GM21515 (cell line): ENCODE data around the gene IL17RE.
"Not testable (repeated sequence)": the region's sequence is repeated elsewhere in the genome, so short reads cannot be mapped to it uniquely, and the experiment has no call there.

Experiments
- ATAC-seq: cut with Tn5 transposase; IDR thresholded peaks from one replicate; pipeline ENCODE4 v1.9.1; 2021; ENCODE audit not compliant: unreplicated experiment

The IL17RE gene, protein sequence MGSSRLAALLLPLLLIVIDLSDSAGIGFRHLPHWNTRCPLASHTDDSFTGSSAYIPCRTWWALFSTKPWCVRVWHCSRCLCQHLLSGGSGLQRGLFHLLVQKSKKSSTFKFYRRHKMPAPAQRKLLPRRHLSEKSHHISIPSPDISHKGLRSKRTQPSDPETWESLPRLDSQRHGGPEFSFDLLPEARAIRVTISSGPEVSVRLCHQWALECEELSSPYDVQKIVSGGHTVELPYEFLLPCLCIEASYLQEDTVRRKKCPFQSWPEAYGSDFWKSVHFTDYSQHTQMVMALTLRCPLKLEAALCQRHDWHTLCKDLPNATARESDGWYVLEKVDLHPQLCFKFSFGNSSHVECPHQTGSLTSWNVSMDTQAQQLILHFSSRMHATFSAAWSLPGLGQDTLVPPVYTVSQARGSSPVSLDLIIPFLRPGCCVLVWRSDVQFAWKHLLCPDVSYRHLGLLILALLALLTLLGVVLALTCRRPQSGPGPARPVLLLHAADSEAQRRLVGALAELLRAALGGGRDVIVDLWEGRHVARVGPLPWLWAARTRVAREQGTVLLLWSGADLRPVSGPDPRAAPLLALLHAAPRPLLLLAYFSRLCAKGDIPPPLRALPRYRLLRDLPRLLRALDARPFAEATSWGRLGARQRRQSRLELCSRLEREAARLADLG

DNA sequence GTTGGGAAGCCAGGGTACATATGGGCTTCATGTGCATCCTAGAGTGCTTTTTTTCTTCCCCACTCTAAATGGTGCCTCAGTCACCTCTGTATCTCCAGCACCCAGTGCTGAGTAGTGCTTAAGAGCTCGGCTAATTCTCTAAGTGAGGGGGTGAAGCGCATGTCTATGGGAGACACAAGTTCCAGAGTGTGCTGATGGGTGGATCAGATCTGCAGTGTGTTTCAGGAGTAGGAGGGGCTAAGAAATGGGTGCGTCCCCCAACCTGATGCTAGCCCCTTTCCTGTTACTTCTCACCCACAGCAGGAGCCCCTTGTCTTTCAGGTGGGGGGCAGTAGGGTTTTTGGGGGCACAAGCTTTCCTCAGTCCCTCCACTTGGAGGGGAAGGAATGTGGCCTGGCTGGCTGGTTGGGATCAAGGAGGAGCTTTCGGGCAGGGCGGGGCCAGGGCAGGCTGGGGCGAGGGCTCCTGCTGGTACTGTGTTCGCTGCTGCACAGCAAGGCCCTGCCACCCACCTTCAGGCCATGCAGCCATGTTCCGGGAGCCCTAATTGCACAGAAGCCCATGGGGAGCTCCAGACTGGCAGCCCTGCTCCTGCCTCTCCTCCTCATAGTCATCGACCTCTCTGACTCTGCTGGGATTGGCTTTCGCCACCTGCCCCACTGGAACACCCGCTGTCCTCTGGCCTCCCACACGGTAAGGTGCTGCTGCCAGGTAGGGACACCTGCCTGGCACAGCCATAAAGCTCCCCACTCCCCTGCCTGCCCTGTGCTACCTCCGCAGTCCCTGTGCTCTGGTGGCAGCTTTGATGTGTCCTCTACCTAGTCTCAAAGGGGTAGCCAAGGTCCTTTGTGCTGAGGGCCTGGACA lies at the start of gene IL17RE:
IL17RE (plus strand) TSS at position 477 of the 866 bp plus-strand sequence; CDS start at position 562, 85 bp downstream.
- ATAC-seq, result no peak

DNA sequence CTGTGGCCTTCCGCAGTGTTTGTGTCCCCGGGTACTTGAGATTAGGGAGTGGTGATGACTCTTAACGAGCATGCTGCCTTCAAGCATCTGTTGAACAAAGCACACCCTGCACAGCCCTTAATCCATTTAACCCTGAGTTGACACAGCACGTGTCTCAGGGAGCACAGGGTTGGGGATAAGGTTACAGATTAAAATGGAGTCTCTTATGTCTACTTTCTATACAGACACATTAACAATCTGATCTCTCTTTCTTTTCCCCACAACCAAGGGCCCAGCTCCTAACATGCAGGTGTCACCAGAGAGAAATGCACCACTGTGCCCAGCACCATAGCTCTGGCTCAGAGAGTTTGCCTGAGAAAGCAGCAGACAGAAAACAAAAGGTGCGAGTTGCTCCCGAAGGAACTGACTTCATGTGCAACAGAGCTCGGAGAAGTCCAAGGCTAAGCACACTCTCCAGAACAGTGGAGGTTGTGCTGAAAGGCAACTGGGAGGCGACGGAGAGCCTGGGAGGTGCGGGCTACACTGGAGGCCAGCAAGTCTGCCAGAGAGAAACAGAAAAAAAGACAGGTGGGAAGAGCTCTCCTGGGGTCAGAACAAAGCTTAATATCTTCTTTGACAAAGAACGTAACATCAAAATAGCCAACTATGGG lies 48.2 kb upstream of the IL17RE start:
- ATAC-seq, result not testable (repeated sequence)

DNA sequence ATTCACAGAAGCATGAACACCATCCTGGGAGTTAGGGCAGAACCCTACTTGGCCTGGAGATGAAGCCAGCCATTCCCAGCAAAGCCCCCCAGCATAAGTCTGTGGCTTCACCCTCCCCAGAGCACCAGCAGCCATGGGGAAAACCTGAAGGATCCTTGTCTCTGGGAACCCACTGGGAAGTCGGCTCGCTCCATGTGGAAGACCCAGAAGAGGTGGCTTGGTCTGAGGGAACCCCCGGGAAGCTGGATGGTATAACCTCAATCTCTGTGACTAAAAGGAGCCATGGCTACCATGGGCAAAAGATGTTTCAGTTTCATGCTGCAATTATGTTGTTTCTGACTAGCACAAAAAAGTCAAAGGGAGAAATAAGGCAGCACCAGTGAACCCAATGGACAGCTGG lies 47.1 kb upstream of the IL17RE start:
- no peak for ATAC-seq

DNA sequence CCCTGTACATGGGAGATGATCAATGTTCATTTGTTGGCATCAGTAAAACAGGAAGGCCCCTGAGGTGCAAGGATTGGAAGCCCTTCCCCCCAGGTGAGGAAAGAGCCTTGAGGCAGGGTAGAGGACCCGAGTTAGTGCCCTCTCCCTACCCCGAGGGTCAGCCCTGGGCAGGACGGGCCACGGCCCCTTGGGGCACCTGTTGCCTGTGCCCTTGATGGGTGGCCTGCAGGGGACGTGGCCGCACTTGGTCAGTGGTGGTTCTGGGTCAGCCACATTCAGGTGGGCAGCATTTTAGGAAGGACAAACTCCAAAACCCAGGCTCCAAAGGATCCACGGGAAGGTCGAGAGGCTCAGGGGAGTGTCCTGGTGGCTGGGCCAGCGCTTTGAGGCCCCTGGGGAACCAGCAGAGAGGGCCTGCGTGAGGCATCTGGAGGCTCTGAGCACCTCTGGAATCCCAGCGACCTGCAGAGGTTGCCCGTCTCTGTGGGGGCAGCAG lies 43.1 kb upstream of the IL17RE start:
- no peak for ATAC-seq

DNA sequence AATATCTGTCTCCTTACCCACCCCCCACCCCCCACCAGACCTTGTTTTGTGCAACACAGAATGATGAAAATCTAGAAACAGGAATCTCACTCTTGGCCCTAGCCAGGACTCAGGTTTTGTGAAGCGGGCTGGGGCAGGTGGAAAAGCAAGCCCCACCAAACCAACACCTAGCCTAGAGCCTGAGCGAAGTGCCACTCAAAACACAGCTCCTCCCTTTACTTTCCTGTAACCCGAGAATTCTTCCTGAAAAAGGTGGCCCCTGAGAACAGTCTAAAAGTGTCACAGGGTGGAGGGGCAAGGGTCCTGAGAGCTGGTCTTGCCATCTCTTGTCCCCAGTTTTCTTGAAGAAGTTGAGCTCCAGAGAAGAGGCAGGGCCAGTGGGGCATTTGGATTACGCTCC lies 41.4 kb upstream of the IL17RE start:
- ATAC-seq, result no peak

DNA sequence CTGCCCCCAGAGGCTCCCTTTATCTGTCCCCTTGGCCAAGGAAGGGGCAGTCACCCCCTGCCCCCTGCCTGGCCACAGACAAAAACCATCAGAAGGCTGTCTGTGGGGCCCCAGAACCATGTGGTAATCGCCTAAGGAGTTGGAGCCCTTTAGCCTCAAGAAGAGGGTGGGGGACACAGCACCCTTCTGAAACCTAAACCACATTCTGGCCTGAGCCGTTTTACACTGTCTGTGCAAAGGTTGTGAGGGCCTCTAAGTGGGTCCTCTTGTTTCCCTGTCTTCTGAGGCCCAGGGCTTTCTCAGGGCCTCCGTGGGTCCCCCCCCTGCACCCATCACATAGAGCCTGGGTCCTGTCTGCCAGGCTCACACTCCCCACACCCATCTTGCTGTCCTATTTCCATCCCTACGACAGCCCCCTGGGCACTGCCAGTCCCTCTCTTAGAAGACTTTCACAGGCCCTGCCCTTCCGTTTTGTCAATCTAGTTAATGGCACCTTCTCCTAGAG lies 41.0 kb upstream of the IL17RE start:
- no peak for ATAC-seq

DNA sequence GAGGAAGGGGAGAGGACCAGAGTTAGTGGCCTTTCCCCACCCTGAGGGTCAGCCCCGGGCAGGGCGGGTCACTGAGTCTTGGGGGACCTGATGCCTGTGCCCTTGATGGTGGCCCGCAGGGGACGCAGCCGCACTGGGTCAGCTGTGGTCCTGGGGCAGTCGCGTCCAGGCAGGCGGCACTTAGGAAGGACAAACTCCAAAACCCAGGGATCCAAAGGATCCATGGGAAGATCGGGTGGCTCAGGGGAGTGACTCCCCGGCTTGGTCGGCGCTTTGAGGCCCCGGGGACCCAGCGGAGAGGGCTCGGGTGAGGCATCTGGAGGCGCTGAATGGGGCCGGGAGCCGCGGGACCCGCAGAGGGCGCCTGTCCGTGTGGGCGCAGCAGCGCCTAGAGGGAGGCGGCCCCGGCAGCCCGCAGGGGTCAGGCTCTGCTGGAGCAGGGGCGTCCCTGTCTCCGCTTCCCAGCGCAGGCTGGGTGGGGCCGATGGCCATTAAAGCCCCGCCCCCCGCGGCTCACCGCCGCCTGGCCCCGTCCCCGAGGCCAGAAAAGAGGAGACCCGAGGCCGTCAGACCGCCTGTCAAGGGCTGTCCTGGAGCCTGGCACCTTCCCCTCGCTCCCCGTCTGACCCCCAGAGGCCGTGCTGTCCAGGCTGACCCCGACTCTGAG lies 40.1 kb upstream of the IL17RE start:
- no peak for ATAC-seq

DNA sequence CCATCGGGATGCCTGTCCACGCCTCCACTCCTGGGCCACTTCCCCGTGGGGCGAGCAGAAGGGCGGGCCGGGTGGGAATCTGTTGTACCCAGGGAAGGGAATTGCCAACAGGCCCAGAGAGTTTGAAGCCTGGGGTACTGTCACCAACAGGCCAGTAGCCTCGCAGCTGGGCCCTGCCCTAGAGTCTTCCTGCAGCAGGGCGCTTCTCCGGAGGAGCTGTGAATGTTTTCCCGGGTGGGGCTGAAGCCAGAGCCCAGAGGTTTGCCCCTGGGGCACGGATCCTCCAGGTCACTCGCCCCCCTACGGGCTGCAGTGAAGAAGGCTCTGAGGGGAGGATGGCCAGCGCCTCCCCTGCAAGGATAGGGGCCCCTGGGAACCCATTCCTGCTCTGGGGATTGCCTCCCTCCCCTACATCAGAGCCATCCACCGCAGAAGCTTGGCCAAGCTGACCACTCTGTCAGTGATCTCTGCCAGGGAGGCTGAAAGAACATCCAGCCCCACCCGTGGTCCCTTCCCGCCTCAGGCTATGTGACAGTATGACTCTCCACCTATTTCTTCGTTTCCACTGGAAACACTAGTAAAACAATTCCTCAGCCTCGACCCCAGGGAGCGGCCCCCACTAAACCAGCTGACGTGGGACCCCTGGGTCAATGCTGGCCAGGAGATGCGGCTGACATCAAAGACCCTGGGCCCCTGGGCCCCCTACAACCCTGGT lies 39.4 kb upstream of the IL17RE start:
- ATAC-seq, result no peak

DNA sequence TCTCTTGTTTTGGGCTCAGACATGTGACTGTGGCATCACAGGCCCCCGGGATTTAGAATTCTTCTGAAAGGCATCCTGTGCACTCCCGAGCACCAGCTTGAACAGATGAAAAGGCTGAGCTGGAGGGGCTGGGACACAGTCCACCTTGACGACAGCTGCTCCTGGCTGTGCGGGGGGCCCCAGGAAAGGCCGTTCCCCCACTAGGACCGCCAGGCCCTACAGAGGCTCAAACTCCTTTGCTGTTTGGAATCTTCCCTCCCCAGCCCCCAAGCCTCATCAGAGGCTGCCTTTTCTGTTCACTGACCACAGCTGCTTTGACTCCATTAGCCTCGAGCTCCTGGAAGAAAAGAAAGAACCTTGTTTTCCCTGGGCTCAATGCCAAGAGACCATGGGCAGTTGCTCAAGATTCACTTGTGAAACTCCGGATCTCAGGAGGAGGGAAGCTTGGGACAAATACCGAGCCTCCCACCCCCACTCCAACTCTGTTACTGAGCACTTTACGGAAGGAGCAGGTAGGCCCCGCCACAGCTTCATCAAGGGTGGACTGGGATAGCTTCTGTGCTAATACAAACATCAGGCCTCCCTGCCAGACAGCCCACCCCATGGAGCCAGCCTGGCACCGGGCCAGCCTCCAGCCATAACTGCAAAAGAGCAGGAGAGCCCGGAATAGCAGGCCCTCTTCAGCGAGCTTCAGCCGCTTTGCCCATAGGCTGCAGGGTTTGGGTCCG lies 38.3 kb upstream of the IL17RE start:
- no peak for ATAC-seq

DNA sequence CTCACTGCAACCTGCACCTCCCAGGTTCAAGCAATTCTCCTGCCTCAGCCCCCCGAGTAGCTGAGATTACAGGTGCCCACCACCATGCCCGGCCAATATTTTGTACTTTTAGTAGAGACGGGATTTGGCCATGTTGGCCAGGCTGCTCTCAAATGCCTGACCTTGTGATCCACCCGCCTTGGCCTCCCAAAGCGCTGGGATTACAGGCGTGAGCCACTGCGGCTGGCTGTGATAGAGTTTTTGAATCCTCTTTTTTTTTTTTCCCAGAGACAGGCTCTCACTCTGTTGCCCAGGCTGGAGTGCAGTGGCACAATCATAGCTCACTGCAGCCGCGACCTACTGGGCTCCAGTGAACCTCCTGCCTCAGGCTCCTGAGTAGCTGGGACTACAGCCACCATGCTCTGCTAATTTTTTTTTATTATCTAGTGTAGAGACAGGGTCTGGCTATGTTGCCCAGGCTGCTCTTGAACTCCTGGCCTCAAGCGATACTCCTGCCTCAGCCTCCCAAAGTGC lies 37.5 kb upstream of the IL17RE start:
- ATAC-seq, result not testable (repeated sequence)

DNA sequence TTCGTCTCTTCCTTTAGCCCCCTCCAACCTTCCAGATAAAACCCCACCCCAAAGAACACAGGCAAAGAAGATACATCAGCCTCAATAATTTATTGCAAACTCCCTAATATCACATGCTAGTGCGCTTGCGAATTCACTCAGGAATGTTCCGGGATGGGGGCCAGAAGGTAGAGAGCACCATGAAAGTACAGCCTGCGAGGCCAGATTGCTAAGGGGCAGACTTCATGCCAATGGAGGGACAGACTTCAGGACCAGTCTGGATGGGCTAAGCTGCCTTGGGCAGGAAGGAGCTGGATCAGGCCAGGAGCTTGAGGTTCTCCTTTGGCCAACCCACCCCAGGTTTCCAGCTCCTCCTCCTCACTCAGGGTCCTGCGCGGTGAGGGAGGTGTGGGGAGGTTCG lies 36.0 kb upstream of the IL17RE start:
- no peak for ATAC-seq

DNA sequence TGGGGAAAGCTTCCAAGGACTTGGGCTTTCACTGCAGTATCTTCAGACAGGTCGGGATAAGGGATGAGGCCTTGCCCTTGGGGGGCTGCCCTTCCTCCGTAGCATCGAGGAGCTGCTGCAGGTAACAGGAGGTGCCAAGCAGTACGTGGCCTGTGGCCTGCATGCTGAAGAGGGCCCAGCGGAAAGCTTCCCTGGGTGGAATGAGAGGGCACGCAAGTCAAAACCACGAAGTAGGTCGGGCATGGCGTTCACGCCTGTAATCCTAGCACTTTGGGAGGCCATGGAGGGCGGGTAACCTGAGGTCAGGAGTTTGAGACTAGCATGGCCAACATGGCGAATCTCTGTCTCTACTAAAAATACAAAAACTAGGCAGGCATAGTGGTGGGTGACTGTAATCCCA lies 35.5 kb upstream of the IL17RE start:
- ATAC-seq, result no peak

DNA sequence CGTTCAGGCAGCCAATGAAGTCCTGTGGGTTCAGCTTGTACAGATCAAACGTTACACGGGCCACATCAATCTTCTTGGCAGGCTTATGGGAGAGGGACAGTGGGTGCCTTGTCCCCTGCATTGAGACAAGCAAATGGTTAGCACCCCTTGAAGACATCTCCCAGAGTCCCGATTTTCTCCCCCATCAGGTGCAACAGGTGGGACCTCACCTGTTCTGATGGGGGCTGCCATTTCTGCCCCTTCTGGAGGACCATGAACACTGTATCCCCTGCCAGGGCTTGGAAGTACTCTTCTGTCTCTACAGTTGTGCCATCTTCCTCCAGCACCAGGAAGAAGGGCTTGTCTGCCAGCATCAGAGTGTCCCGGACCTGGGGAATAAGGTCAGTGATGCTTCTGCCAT lies 32.7 kb upstream of the IL17RE start:
- no peak for ATAC-seq

DNA sequence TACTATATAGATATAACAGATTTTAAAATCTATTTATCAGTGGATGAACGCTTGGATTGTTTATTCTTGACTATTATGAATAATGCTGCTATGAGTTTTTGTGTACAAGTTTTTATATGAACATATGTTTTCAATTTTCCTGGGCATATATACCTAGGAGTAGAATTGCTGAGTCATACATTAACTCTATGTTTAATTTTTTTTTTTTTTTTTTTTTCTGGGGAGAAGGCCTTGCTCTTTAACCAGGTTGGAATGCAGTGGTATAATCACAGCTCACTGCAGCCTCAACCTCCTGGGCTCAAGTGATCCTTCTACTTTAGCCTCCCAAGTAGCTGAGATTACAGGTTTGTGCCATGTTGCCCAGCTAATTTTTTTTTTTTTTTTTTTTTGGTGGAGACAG lies 31.7 kb upstream of the IL17RE start:
- no peak for ATAC-seq

DNA sequence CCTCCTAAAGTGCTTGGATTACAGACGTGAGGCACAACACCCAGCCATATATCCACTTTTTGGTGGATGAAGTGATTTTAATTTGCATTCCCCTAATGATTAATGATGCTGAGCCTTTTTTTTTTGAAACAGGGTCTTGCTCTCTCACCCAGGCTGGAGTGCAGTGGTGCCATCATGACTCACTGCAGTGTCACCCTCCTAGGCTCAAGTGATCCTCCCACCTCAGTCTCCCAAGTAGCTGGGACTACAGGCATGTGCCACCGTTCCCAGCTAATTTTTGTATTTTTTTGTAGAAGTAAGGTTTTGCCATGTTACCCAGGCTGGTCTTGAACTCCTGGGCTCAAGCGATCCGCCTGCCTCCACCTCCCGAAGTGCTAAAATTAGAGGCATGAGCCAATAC lies 30.6 kb upstream of the IL17RE start:
- not testable (repeated sequence) for ATAC-seq

DNA sequence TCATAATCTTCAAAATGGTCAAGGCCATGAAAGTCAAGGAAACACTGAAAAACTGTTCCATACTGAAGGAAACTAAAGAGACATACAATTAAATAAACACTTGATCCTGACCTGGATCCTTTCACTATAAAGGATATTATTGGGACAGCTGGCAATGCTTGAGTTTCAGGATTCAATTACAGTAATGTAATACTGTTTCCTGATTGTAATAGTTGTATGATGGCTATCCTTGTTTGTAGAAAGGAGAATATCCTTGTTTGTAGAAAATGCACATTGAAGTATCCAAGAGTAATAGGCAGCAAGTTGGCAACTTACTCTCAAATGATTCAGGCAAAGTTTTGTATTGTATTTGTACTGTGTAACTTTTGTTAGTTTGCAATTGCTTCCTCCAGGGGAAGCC lies 27.2 kb upstream of the IL17RE start:
- no peak for ATAC-seq

DNA sequence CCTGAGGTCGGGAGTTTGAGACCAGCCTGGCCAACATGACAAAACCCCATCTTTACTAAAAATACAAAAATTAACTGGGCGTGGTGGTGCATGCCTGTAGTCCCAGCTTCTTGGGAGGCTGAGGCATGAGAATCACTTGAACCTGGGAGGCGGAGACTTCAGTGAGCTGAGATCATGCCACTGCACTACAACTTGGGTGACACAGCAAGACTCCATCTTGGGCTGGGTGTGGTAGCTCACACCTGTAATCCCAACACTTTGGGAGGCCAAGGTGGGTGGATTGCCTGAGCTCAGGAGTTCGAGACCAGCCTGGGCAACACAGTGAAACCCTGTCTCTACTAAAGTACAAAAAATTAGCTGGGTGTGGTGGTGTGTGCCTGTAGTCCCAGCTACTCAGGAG lies 26.4 kb upstream of the IL17RE start:
- not testable (repeated sequence) for ATAC-seq

DNA sequence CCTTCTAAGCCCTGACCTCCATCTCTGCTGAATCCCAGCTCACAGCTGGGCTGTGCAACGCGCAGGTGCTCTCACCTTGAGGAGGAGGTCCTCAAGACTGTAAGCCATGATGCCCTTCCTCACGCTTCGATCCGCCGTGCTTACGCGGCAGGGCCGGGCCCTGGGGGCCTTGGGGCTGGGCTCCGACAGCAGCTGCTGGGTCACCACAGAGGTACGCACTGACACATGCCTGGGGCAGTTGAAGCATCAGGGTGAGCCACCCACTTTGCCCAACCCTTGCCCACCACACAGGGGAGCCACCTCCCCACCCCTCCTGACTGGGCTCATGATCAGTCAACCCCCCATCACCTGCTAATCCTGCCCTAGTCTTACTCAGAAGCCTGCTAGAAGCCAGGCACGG lies 25.7 kb upstream of the IL17RE start:
- no peak for ATAC-seq

DNA sequence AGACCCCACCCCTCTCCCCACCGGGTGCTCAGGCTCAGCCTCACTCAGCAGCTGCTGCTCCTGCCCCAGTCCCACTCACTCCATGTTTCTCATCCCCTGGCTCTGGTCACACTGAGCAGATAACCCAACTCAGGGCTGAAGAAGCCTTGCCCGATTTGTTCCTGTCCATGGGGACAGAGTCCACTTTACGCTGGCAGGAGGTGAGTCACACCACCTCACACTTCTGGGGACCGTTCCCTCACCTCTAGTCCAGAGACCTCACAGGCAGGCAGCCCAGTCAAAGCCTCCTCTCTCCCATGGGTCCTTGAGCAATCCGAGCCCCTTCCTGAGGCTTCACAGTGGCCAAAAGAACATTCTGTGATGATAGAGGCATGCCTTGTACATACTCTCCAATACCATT lies 23.9 kb upstream of the IL17RE start:
- ATAC-seq, result no peak
